OCI-LY3 (cell line): Measurements from ENCODE around the gene HOXC9.

Experiments
- CTCF ChIP-seq: fragments of 200-600, 300-600 bp; sonication (generic); IDR thresholded peaks from 2 replicates; pipeline ENCODE4 v1.5.1; 2014; ENCODE audit warnings: antibody characterized with exemption, low read length, low read depth
- EZH2phosphoT487 ChIP-seq: fragments of 200-600 bp; shearing (Covaris generic); IDR thresholded peaks from 2 replicates; pipeline ENCODE4 v1.6.1; 2018; ENCODE audit warnings: antibody characterized with exemption, mixed run types, low read depth

- no peak for TF ChIP-seq CTCF
- TF ChIP-seq EZH2phosphoT487, result no peak
These were observed 33.9 kb upstream of the HOXC9 start for GRCh38 chr12:53966085-53966384.
